Mesenchymal stem cell (in vitro differentiated cells and primary cell): Measurements from ENCODE around the gene CCNK.
A peak's percentile ranks its signal among the peaks of the same experiment; 100 is the strongest.

Experiments used
- DNase-seq: peaks from one replicate; pipeline ENCODE4 v3.0.0-alpha.2; 2013
- H2AFZ ChIP-seq: one replicate; pipeline ENCODE4 v1.6.1; 2013; ENCODE audit warnings: low read depth, mild to moderate bottlenecking, control low read depth, inconsistent platforms, low read length, moderate library complexity
- H2AK5ac ChIP-seq: 2 replicates; pipeline ENCODE4 v1.6.1; 2013; ENCODE audit warnings: low read length, moderate library complexity, mild to moderate bottlenecking, inconsistent platforms; ENCODE audit not compliant: severe bottlenecking
- H2BK120ac ChIP-seq: one replicate; pipeline ENCODE4 v1.6.1; 2013; ENCODE audit warnings: low read depth, mild to moderate bottlenecking, inconsistent platforms, low read length, moderate library complexity
- H2BK12ac ChIP-seq, 2 experiments: one replicate each; pipeline ENCODE4 v1.6.1; 2013; ENCODE audit warnings: inconsistent platforms in 2 of 2, low read length in 2 of 2, mild to moderate bottlenecking in 2 of 2, moderate library complexity in 2 of 2, control low read depth in 1 of 2
- H2BK15ac ChIP-seq: one replicate; pipeline ENCODE4 v1.6.1; 2013; ENCODE audit warnings: mild to moderate bottlenecking, low read depth, inconsistent platforms; ENCODE audit not compliant: poor library complexity, severe bottlenecking
- H2BK5ac ChIP-seq: 2 replicates; pipeline ENCODE4 v1.6.1; 2013; ENCODE audit warnings: low read depth, mild to moderate bottlenecking, low read length, control low read depth, inconsistent platforms; ENCODE audit not compliant: poor library complexity, severe bottlenecking
- H3K14ac ChIP-seq, 2 experiments: one replicate each; pipeline ENCODE4 v1.6.1; 2013; ENCODE audit warnings: inconsistent platforms in 2 of 2, low read length in 2 of 2, control low read depth in 1 of 2, mild to moderate bottlenecking in 1 of 2, moderate library complexity in 1 of 2
- H3K18ac ChIP-seq, 2 experiments: one replicate each; pipeline ENCODE4 v1.6.1; 2013; ENCODE audit warnings: inconsistent platforms in 2 of 2, low read length in 2 of 2, control low read depth in 1 of 2, low read depth in 1 of 2, mild to moderate bottlenecking in 1 of 2
- H3K23ac ChIP-seq, 2 experiments: one replicate each; pipeline ENCODE4 v1.6.1; 2013; ENCODE audit warnings: inconsistent platforms in 2 of 2, low read length in 2 of 2, mild to moderate bottlenecking in 2 of 2, moderate library complexity in 2 of 2, control low read depth in 1 of 2
- H3K27ac ChIP-seq: 2 replicates; pipeline ENCODE4 v1.5.1; 2013; ENCODE audit warnings: mild to moderate bottlenecking, moderate library complexity, low read length, control low read depth, inconsistent platforms; ENCODE audit not compliant: poor library complexity, severe bottlenecking
- H3K27me3 ChIP-seq, 2 experiments: 2 replicates each; pipeline versions ENCODE4 v1.6.1 to v1.7.0; 2013; ENCODE audit warnings: low read length in 2 of 2, mild to moderate bottlenecking in 2 of 2, moderate library complexity in 2 of 2, control low read depth in 1 of 2, inconsistent platforms in 1 of 2; ENCODE audit not compliant: control insufficient read depth in 1 of 2, insufficient read depth in 1 of 2
- H3K36me3 ChIP-seq, 2 experiments: 2 replicates each; pipeline versions ENCODE4 v1.6.1 to v1.7.0; 2013; ENCODE audit warnings: low read length in 2 of 2, control low read depth in 1 of 2, inconsistent platforms in 1 of 2, low read depth in 1 of 2, mild to moderate bottlenecking in 1 of 2; ENCODE audit not compliant: insufficient read depth in 2 of 2, control insufficient read depth in 1 of 2
- H3K4ac ChIP-seq, 2 experiments: one replicate each; pipeline ENCODE4 v1.6.1; 2013; ENCODE audit warnings: inconsistent platforms in 2 of 2, low read length in 2 of 2, mild to moderate bottlenecking in 2 of 2, moderate library complexity in 2 of 2, control low read depth in 1 of 2, low read depth in 1 of 2
- H3K4me1 ChIP-seq: 2 replicates; pipeline ENCODE4 v1.6.1; 2013; ENCODE audit warnings: low read depth, low read length, control low read depth; ENCODE audit not compliant: control insufficient read depth, insufficient read depth
- H3K4me2 ChIP-seq: 2 replicates; pipeline ENCODE4 v1.6.1; 2013; ENCODE audit warnings: low read length, mild to moderate bottlenecking, inconsistent platforms; ENCODE audit not compliant: poor library complexity, severe bottlenecking
- H3K4me3 ChIP-seq, 2 experiments: 2 replicates each; pipeline versions ENCODE4 v1.5.1 to v1.7.0; 2013; ENCODE audit warnings: low read length in 2 of 2, mild to moderate bottlenecking in 2 of 2, control low read depth in 1 of 2, low read depth in 1 of 2; ENCODE audit not compliant: insufficient read depth in 1 of 2
- H3K79me1 ChIP-seq: replicated peaks from 2 replicates; pipeline ENCODE4 v1.6.1; 2013; ENCODE audit warnings: mild to moderate bottlenecking, control low read depth, low read length, inconsistent platforms; ENCODE audit not compliant: poor library complexity, severe bottlenecking
- H3K9ac ChIP-seq: 2 replicates; pipeline ENCODE4 v1.7.0; 2013; ENCODE audit warnings: mild to moderate bottlenecking, low read length, moderate library complexity
- H3K9me3 ChIP-seq: 2 replicates; pipeline ENCODE4 v1.7.0; 2013; ENCODE audit warnings: mild to moderate bottlenecking, low read length; ENCODE audit not compliant: control insufficient read depth
- H4K8ac ChIP-seq: one replicate; pipeline ENCODE4 v1.6.1; 2013; ENCODE audit warnings: inconsistent platforms, mild to moderate bottlenecking, low read length, moderate library complexity
- H4K91ac ChIP-seq: one replicate; pipeline ENCODE4 v1.6.1; 2013; ENCODE audit warnings: mild to moderate bottlenecking, low read length, inconsistent platforms
- WGBS: methylation state at CpG from one replicate; pipeline ENCODE4 v1.1.7; 2013; ENCODE audit warnings: mixed read lengths; 5-methylcytosine and 5-hydroxymethylcytosine counted together

The CCNK gene

DNA sequence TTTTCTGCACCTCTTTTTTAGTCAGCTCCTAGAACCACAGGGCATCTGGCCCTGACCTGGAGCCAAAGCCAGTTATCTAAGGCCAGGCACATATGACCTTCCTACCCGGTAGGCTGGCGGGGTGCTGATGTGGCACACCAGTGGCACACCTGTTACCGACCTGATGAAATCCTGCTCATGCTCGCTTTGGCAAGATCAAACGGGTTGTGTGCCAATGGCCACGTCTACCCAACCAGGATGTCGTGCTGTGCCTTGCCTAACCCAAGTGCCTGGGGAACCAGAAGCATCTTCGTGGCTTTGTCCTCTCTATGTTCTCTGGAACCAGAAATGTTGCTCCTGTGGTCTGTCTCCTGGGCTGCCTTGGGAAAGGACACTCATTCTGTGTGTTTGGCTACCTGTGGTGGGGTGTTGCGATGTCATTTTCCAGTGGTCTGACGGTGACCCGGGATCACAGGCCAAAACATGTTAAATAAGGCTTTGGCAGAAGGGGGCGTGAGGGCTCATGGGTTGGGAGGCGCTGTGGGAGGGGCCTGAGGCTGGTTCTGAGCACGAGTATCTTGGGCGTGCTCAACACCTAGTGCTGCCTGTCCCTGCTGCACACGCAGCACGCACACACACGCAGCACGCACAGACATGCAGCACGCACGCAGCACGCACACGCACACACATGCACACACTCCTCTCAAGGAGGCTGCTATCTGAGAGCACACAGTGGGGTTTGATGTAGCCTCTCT lies 27.9 kb downstream of the CCNK start:
- Histone ChIP-seq H2AK5ac (no peak overlapping the region), H3K4me3 (no peak overlapping the region), H3K36me3 (peaks cover 63 to 83% of the 10 kb centered on the region in 2 experiments), H2BK5ac (no peak overlapping the region), H2AFZ (no peak overlapping the region), H2BK15ac (no peak overlapping the region), H3K23ac (no peak overlapping the region), H2BK120ac (no peak overlapping the region), H3K18ac (no peak overlapping the region), H3K4me1 (peaks cover 6% of the 10 kb centered on the region), H2BK12ac (no peak overlapping the region), H3K4ac (no peak overlapping the region), H3K9ac (no peak overlapping the region), H4K8ac (no peak overlapping the region), H3K9me3 (no peaks in the 10 kb centered on the region), H4K91ac (no peak overlapping the region), H3K27me3 (no peaks in the 10 kb centered on the region), H3K27ac (no peak overlapping the region), H3K79me1 (peaks cover 17% of the 10 kb centered on the region), H3K4me2 (no peak overlapping the region), H3K14ac (no peak overlapping the region)
- 96% methylated on average over 23 of the region's 23 CpGs for WGBS
- no peak for DNase-seq

DNA sequence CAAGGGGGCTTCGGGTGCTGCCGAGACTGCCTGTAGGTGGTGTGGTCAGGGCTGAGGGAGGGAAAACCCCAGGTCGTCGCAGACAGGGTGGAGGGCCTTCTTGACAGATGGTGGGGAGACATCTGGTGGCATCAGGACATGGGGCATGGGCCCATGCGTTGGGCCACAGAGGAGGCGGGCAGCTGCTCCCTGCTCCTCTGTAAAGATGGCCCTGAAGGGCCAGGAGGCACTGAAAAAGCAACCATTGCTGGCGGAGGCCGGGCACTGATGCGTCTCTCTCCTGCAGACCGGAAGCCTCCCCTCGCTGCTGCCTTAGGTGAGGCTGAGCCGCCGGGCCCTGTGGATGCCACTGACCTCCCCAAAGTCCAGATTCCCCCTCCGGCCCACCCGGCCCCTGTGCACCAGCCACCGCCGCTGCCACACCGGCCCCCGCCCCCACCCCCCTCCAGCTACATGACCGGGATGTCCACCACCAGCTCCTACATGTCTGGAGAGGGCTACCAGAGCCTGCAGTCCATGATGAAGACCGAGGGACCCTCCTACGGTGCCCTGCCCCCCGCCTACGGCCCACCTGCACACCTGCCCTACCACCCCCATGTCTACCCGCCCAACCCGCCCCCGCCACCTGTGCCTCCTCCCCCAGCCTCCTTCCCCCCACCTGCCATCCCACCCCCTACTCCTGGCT lies 28.8 kb downstream of the CCNK start:
- no peak overlapping the region for H2BK5ac ChIP-seq
- H2BK12ac ChIP-seq = no peak overlapping the region
- H4K91ac ChIP-seq = no peak overlapping the region
- H3K9me3 ChIP-seq = no peaks in the 10 kb centered on the region
- H3K27me3 ChIP-seq = no peaks in the 10 kb centered on the region
- H4K8ac ChIP-seq = no peak overlapping the region
- no peak overlapping the region for H3K4me3 ChIP-seq
- no peak overlapping the region for H3K23ac ChIP-seq
- H3K14ac ChIP-seq = no peak overlapping the region
- DNase-seq = no peak
- no peak overlapping the region for H2BK15ac ChIP-seq
- H3K36me3 ChIP-seq = peaks cover 55 to 85% of the 10 kb centered on the region in 2 experiments
- H2BK120ac ChIP-seq = no peak overlapping the region
- peaks cover 15% of the 10 kb centered on the region for H3K79me1 ChIP-seq
- H2AK5ac ChIP-seq = no peak overlapping the region
- 96% methylated on average over 17 of the region's 27 CpGs for WGBS
- H3K9ac ChIP-seq = no peak overlapping the region
- H3K27ac ChIP-seq = no peak overlapping the region
- H3K18ac ChIP-seq = no peak overlapping the region
- H2AFZ ChIP-seq = no peak overlapping the region
- no peak overlapping the region for H3K4ac ChIP-seq
- no peak overlapping the region for H3K4me2 ChIP-seq
- H3K4me1 ChIP-seq = peaks cover 6% of the 10 kb centered on the region

DNA sequence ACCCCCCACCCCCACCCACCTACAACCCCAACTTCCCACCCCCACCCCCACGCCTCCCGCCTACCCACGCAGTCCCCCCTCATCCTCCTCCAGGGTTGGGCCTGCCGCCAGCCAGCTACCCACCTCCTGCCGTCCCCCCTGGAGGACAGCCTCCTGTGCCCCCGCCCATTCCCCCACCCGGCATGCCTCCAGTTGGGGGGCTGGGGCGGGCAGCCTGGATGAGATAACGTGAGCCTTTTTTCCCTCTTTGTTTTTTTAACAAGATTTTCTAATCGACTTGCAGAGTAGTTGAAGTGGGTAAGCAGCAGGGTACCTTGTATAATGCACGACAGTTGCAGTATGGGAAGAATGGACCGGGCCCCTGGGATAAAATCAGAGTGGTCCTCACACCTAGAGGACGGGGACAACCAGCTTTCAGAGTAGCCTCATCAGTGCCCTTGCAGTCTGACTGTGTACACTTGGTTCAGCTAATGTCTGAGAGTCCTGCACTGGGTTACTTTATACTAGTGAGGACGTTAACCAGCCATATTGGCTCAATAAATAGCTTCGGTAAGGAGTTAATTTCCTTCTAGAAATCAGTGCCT lies 29.4 kb downstream of the CCNK start:
- Histone ChIP-seq H2BK120ac (no peak overlapping the region), H3K14ac (no peak overlapping the region), H2AK5ac (no peak overlapping the region), H2BK15ac (no peak overlapping the region), H3K27me3 (no peaks in the 10 kb centered on the region), H3K79me1 (peaks cover 13% of the 10 kb centered on the region), H4K91ac (no peak overlapping the region), H3K9ac (peak overlapping the region; percentile 46), H3K4me2 (no peak overlapping the region), H3K4ac (no peak overlapping the region), H3K27ac (no peak overlapping the region), H3K4me1 (peaks cover 8% of the 10 kb centered on the region), H4K8ac (no peak overlapping the region), H2AFZ (no peak overlapping the region), H3K23ac (no peak overlapping the region), H2BK5ac (no peak overlapping the region), H2BK12ac (no peak overlapping the region), H3K4me3 (no peak overlapping the region), H3K36me3 (peaks cover 49 to 85% of the 10 kb centered on the region in 2 experiments), H3K9me3 (no peaks in the 10 kb centered on the region), H3K18ac (no peak overlapping the region)
- 91% methylated on average over 15 of the region's 15 CpGs for WGBS
- no peak for DNase-seq

DNA sequence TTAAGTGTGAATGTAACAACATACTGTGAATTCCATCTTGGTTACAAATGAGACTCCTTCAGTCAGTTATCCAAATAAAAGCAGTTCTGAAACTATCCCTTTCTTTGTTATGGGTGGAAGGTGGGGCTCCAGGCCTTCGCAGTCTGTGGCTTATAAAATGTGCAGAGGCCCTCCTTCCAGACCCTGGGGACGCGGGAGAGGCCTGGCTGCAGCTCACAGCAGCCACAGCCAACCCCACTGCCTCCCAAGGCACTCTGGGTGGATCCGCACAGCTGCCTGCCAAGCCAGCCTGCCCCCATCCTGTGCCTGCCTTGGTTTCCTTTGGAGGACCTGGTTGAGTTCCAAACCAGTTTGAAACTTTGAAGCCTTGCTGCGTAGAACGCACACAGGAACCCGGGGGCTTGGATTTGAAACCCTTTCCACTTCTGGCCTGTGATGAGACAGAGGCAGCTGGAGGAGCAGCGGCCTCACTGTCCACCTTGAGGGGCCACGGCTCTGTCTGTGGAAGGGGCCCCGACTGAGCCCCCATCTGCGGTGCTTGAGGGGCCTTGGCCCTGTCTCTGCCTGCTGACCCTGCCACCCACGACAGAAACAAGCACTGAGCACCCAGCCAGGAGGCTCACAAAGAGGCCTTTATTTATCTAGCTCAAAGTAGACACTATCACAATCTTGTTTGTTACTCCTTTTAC lies 30.4 kb downstream of the CCNK start:
- Histone ChIP-seq H2BK5ac (no peak overlapping the region), H4K8ac (no peak overlapping the region), H3K27ac (peak overlapping the region; percentile 11), H3K36me3 (peaks cover 40 to 79% of the 10 kb centered on the region in 2 experiments), H4K91ac (no peak overlapping the region), H3K4me3 (no peak overlapping the region), H2BK15ac (no peak overlapping the region), H3K18ac (no peak overlapping the region), H3K4ac (no peak overlapping the region), H3K9me3 (no peaks in the 10 kb centered on the region), H3K27me3 (no peaks in the 10 kb centered on the region), H2BK120ac (no peak overlapping the region), H3K4me1 (peaks cover 8% of the 10 kb centered on the region), H2BK12ac (no peak overlapping the region), H2AK5ac (peak overlapping the region; percentile 28), H3K14ac (no peak overlapping the region), H3K9ac (peak overlapping the region; percentile 46), H3K79me1 (peaks cover 10% of the 10 kb centered on the region), H2AFZ (no peak overlapping the region), H3K4me2 (no peak overlapping the region), H3K23ac (no peak overlapping the region)
- 94% methylated on average over 12 of the region's 12 CpGs for WGBS
- no peak for DNase-seq
